ENCODE data around the gene KBTBD12. TPM values are rescaled to one million over a fixed set of nuclear protein-coding genes. Genes with fewer than 3 reads are reported as not detected.

The KBTBD12 gene
- total and polyA plus RNA-seq, 2 donors (not counting 3 experiments of a cell fraction or from before 2014, with no cell fraction given), result not detected

DNA sequence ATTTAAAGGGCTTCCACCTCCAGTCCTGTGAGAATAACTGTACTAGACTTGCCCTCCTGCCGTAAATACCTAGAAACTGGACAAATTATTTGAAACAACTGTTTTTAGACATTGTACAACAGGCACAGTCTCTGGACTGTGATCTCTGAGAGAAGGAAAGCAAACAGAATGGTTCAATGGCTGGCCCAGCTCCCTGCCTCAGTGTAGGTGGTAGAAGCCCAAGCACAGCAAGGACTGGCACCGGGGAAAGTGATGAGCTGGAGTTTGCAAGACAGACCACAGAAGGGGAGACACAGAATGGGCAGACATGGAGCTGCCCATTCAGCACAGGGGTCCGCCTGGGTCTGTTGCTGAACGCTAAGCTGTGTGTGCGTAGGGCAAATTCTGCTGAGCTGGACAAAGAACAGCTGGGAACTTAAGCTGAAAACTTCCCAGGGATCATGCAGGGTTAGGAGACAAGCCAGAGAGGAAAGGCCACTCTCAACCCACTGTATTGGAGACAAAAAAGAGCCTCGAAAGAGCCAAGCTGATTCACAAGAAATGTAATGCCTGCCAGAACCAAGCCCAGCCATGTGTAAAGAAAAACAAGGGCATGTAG is 84.6 kb downstream of the KBTBD12 start:
- H4K20me1 ChIP-seq (replicated peaks; ENCODE audit: control insufficient read depth, extremely low read depth, insufficient read depth, low read length), result no peaks in the 10 kb centered on the region
- H3K36me3 ChIP-seq (ENCODE audit: control insufficient read depth in 2 of 2, extremely low read depth in 1 of 2, insufficient read depth in 2 of 2, low read length in 2 of 2), result no peaks in the 10 kb centered on the region
- no peak overlapping the region for H3K4me2 ChIP-seq (ENCODE audit: insufficient read depth, low read length)
- ChIA-PET CTCF (no interaction called here), POLR2A (no interaction called here)
- no TSS peak for BruUV-seq (replicated peaks)
- no peak overlapping the region for H3K27ac ChIP-seq (ENCODE audit: insufficient read depth, low read depth, low read length)
- TF ChIP-seq JUN (IDR thresholded peaks at IDR 0.05; ENCODE audit: borderline replicate concordance, insufficient read depth, insufficient read length, low read depth) (no peak), MAX (IDR thresholded peaks at IDR 0.05; ENCODE audit: insufficient read depth, insufficient read length) (no peak), POLR2A (IDR thresholded peaks at IDR 0.05; ENCODE audit: low read depth, low read length) (no peak), EZH2 (IDR thresholded peaks at IDR 0.05; ENCODE audit: borderline replicate concordance, low read depth, low read length, severe bottlenecking) (no peak), GATA2 (IDR thresholded peaks at IDR 0.05; ENCODE audit: insufficient read depth, insufficient read length, low read depth, low read length) (no peak), MYC (IDR thresholded peaks at IDR 0.05; ENCODE audit: low read depth, low read length) (no peak), FOS (IDR thresholded peaks at IDR 0.05; ENCODE audit: borderline replicate concordance, insufficient read depth, low read length) (no peak), POLR2AphosphoS5 (IDR thresholded peaks at IDR 0.05; ENCODE audit: insufficient read depth, low read depth, low read length) (no peak)
- TF ChIP-seq, protein P1, sequence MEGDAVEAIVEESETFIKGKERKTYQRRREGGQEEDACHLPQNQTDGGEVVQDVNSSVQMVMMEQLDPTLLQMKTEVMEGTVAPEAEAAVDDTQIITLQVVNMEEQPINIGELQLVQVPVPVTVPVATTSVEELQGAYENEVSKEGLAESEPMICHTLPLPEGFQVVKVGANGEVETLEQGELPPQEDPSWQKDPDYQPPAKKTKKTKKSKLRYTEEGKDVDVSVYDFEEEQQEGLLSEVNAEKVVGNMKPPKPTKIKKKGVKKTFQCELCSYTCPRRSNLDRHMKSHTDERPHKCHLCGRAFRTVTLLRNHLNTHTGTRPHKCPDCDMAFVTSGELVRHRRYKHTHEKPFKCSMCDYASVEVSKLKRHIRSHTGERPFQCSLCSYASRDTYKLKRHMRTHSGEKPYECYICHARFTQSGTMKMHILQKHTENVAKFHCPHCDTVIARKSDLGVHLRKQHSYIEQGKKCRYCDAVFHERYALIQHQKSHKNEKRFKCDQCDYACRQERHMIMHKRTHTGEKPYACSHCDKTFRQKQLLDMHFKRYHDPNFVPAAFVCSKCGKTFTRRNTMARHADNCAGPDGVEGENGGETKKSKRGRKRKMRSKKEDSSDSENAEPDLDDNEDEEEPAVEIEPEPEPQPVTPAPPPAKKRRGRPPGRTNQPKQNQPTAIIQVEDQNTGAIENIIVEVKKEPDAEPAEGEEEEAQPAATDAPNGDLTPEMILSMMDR (IDR thresholded peaks at IDR 0.05; ENCODE audit: extremely low read depth in 1 of 2, insufficient read depth in 1 of 2, low read depth in 1 of 2, low read length in 2 of 2), result no peak
- no peak overlapping the region for H2AFZ ChIP-seq (ENCODE audit: low read depth, low read length)
- no peaks in the 10 kb centered on the region for H3K4me1 ChIP-seq (ENCODE audit: control insufficient read depth, extremely low read depth, insufficient read depth, low read length)
- no peak overlapping the region for H3K4me3 ChIP-seq (replicated peaks in 1 of 3; ENCODE audit: insufficient read depth in 1 of 3, low read depth in 1 of 3, low read length in 3 of 3)
- no peaks in the 10 kb centered on the region for H3K9me3 ChIP-seq (replicated peaks; ENCODE audit: control insufficient read depth, insufficient read depth, low read length)
- intact Hi-C loops (cut with micrococcal nuclease), result no loop called here
- peaks cover 4 to 8% of the 10 kb centered on the region in 2 experiments for H3K27me3 ChIP-seq (ENCODE audit: control insufficient read depth in 2 of 2, insufficient read depth in 2 of 2, low read length in 2 of 2)
- no peaks in the 10 kb centered on the region for H3K79me2 ChIP-seq (ENCODE audit: control insufficient read depth, insufficient read depth, low read length)
- FAIRE-seq (no peak), DNase-seq (ENCODE audit: low read depth, low spot score) (no peak)
- no peak overlapping the region for H3K9ac ChIP-seq (replicated peaks; ENCODE audit: extremely low read depth, insufficient read depth, low read length)
- dilution Hi-C loops (cut with MboI; ENCODE audit: extremely low pct_ligation_motif_present, low sequenced_read_pairs), result no loop called here
- no peaks in the 10 kb centered on the region for H3K9me1 ChIP-seq (replicated peaks; ENCODE audit: control insufficient read depth, extremely low read depth, insufficient read depth, low read length)
